Right lobe of liver (tissue), 4 donors: Measurements from ENCODE around the gene IGF2BP3.

ENCODE experiments used
- POLR2A ChIP-seq: fragments of 450-650 bp; IDR thresholded peaks from one replicate; pipeline ENCODE4 v1.6.1; 2017; ENCODE audit warnings: antibody characterized with exemption, mild to moderate bottlenecking
- TF ChIP-seq, protein P1 (sequence below), 4 donors: fragments of 200-600 bp in 3 of 4; fragments of 450-650 bp in 1 of 4; IDR thresholded peaks; one replicate each; pipeline versions ENCODE4 v1.5.1 to v1.8.0; 2016 to 2022; ENCODE audit warnings: antibody characterized with exemption in 4 of 4, mild to moderate bottlenecking in 2 of 4
- donor health status: DM: no; HTN: no; CAD: no.
- donor health status: DM: no; HTN: no; CAD: no.
- donor health status: DM: no; HTN: yes; CAD: no.

DNA sequence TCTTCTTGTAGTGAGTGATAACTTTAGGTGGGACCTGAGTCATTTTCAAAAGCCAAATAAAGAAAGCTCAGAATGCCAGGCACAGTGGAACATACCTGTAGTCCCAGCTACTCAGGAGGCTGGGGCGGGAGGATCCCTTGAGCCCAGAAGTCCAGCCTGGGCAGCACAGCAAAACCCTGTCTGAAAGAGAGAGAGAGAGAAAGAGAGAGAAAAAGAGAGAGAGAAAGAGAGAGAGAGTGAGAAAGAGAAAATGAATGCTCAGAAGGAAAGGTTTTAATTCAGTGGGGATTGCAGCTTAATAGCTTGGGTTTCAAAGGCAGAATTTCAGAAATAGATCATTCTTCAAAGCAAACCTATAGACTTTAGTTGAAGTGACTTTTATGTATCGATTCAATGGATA is 198.0 kb downstream of the IGF2BP3 start:
- TF ChIP-seq, protein P1, sequence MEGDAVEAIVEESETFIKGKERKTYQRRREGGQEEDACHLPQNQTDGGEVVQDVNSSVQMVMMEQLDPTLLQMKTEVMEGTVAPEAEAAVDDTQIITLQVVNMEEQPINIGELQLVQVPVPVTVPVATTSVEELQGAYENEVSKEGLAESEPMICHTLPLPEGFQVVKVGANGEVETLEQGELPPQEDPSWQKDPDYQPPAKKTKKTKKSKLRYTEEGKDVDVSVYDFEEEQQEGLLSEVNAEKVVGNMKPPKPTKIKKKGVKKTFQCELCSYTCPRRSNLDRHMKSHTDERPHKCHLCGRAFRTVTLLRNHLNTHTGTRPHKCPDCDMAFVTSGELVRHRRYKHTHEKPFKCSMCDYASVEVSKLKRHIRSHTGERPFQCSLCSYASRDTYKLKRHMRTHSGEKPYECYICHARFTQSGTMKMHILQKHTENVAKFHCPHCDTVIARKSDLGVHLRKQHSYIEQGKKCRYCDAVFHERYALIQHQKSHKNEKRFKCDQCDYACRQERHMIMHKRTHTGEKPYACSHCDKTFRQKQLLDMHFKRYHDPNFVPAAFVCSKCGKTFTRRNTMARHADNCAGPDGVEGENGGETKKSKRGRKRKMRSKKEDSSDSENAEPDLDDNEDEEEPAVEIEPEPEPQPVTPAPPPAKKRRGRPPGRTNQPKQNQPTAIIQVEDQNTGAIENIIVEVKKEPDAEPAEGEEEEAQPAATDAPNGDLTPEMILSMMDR (IDR thresholded peaks at IDR 0.05) = no peak
- no peak for TF ChIP-seq POLR2A
